GM19372 (cell line): ENCODE results near the gene WASL.
A peak's percentile ranks its signal among the peaks of the same experiment; 100 is the strongest.

ENCODE experiments used
- ATAC-seq: cut with Tn5 transposase; IDR thresholded peaks from one replicate; pipeline ENCODE4 v1.9.1; 2021; ENCODE audit warnings: mild to moderate bottlenecking, low read depth, moderate library complexity; ENCODE audit not compliant: unreplicated experiment

Gene WASL

GRCh38 chr7:123709525-123709924 lies 39.3 kb downstream of the WASL start:
- no peak for ATAC-seq

GRCh38 chr7:123705211-123705901 lies 43.4 kb downstream of the WASL start:
- ATAC-seq, result no peak

- ATAC-seq, result no peak
These were observed 52.7 kb downstream of the WASL start for GRCh38 chr7:123695944-123696677.

- no peak for ATAC-seq
These were observed 56.3 kb downstream of the WASL start for GRCh38 chr7:123692471-123692877.

- no peak for ATAC-seq
These were observed 58.3 kb downstream of the WASL start for GRCh38 chr7:123690550-123690949.

- no peak for ATAC-seq
These were observed 59.6 kb downstream of the WASL start for GRCh38 chr7:123689250-123689649.

- ATAC-seq, result no peak
These were observed 61.1 kb downstream of the WASL start for GRCh38 chr7:123687727-123688126.

- ATAC-seq, result no peak
These were observed 61.6 kb downstream of the WASL start for GRCh38 chr7:123687161-123687560.

GRCh38 chr7:123682690-123683089 lies 66.1 kb downstream of the WASL start:
- peak; percentile 69 for ATAC-seq

GRCh38 chr7:123681561-123681960 lies 67.2 kb downstream of the WASL start:
- ATAC-seq, result no peak

GRCh38 chr7:123680580-123680979 lies 68.2 kb downstream of the WASL start:
- no peak for ATAC-seq

GRCh38 chr7:123679614-123680013 lies 69.2 kb downstream of the WASL start:
- ATAC-seq, result no peak

- no peak for ATAC-seq
These were observed 71.6 kb downstream of the WASL start for GRCh38 chr7:123677061-123677715.

- no peak for ATAC-seq
These were observed 73.7 kb downstream of the WASL start for GRCh38 chr7:123675181-123675473.

GRCh38 chr7:123674399-123675180 lies 74.2 kb downstream of the WASL start:
- no peak for ATAC-seq

- no peak for ATAC-seq
These were observed 74.9 kb downstream of the WASL start for GRCh38 chr7:123673752-123674398.

- ATAC-seq, result no peak
These were observed 75.6 kb downstream of the WASL start for GRCh38 chr7:123673137-123673732.

- no peak for ATAC-seq
These were observed 79.3 kb downstream of the WASL start for GRCh38 chr7:123669485-123669884.

GRCh38 chr7:123666492-123666891 lies 82.3 kb downstream of the WASL start:
- no peak for ATAC-seq

- ATAC-seq, result no peak
These were observed 82.9 kb downstream of the WASL start for GRCh38 chr7:123665896-123666295.
